Measurements from ENCODE around the gene PMVK.

The PMVK gene

GRCh38 chr1:154967331-154967950 is 30.9 kb upstream of the PMVK start:
- TF ChIP-seq CTCF (IDR thresholded peaks at IDR 0.05; ENCODE audit: poor library complexity, severe bottlenecking), result no peak
- DNase-seq (ENCODE audit: low spot score), result no peak
- Histone ChIP-seq H3K27me3 (ENCODE audit: insufficient read depth, poor library complexity, severe bottlenecking) (no peaks in the 10 kb centered on the region), H3K4me3 (ENCODE audit: severe bottlenecking) (no peak overlapping the region), H3K4me1 (ENCODE audit: insufficient read depth, poor library complexity, severe bottlenecking) (peaks cover 32% of the 10 kb centered on the region), H3K27ac (ENCODE audit: poor library complexity, severe bottlenecking) (peak overlapping the region; percentile 99), H3K36me3 (ENCODE audit: low read depth) (peaks cover 70% of the 10 kb centered on the region), H3K9me3 (ENCODE audit: severe bottlenecking) (no peaks in the 10 kb centered on the region)
- no peak for ATAC-seq (ENCODE audit: low read depth)

- peaks cover 23% of the 10 kb centered on the region for H3K4me1 ChIP-seq (ENCODE audit: insufficient read depth, poor library complexity, severe bottlenecking)
- no peak for ATAC-seq (ENCODE audit: low read depth)
- H3K9me3 ChIP-seq (ENCODE audit: severe bottlenecking), result no peaks in the 10 kb centered on the region
- peak overlapping the region; percentile 99 for H3K27ac ChIP-seq (ENCODE audit: poor library complexity, severe bottlenecking)
- H3K27me3 ChIP-seq (ENCODE audit: insufficient read depth, poor library complexity, severe bottlenecking), result no peaks in the 10 kb centered on the region
- no peak for TF ChIP-seq CTCF (IDR thresholded peaks at IDR 0.05; ENCODE audit: poor library complexity, severe bottlenecking)
- peaks cover 73% of the 10 kb centered on the region for H3K36me3 ChIP-seq (ENCODE audit: low read depth)
- H3K4me3 ChIP-seq (ENCODE audit: severe bottlenecking), result no peak overlapping the region
- DNase-seq (ENCODE audit: low spot score), result no peak
Measured at GRCh38 chr1:154966111-154966510, 29.6 kb upstream of the PMVK start.

- ATAC-seq (ENCODE audit: low read depth) (no peak), DNase-seq (ENCODE audit: low spot score) (no peak)
- H3K4me1 ChIP-seq (ENCODE audit: insufficient read depth, poor library complexity, severe bottlenecking), result peaks cover 23% of the 10 kb centered on the region
- H3K36me3 ChIP-seq (ENCODE audit: low read depth), result peaks cover 77% of the 10 kb centered on the region
- no peaks in the 10 kb centered on the region for H3K9me3 ChIP-seq (ENCODE audit: severe bottlenecking)
- TF ChIP-seq CTCF (IDR thresholded peaks at IDR 0.05; ENCODE audit: poor library complexity, severe bottlenecking), result no peak
- H3K27me3 ChIP-seq (ENCODE audit: insufficient read depth, poor library complexity, severe bottlenecking), result no peaks in the 10 kb centered on the region
- no peak overlapping the region for H3K4me3 ChIP-seq (ENCODE audit: severe bottlenecking)
- H3K27ac ChIP-seq (ENCODE audit: poor library complexity, severe bottlenecking), result peak overlapping the region; percentile 99
Measured at GRCh38 chr1:154964359-154964758, 27.8 kb upstream of the PMVK start.

- DNase-seq (ENCODE audit: low spot score) (no peak), ATAC-seq (ENCODE audit: low read depth) (no peak)
- TF ChIP-seq CTCF (IDR thresholded peaks at IDR 0.05; ENCODE audit: poor library complexity, severe bottlenecking), result no peak
- Histone ChIP-seq H3K4me1 (ENCODE audit: insufficient read depth, poor library complexity, severe bottlenecking) (peaks cover 22% of the 10 kb centered on the region), H3K27me3 (ENCODE audit: insufficient read depth, poor library complexity, severe bottlenecking) (no peaks in the 10 kb centered on the region), H3K27ac (ENCODE audit: poor library complexity, severe bottlenecking) (peak overlapping the region; percentile 99), H3K36me3 (ENCODE audit: low read depth) (peaks cover 72% of the 10 kb centered on the region), H3K4me3 (ENCODE audit: severe bottlenecking) (no peak overlapping the region), H3K9me3 (ENCODE audit: severe bottlenecking) (no peaks in the 10 kb centered on the region)
Measured at GRCh38 chr1:154963643-154964042, 27.1 kb upstream of the PMVK start.

- H3K9me3 ChIP-seq (ENCODE audit: severe bottlenecking), result no peaks in the 10 kb centered on the region
- no peak for TF ChIP-seq CTCF (IDR thresholded peaks at IDR 0.05; ENCODE audit: poor library complexity, severe bottlenecking)
- H3K4me3 ChIP-seq (ENCODE audit: severe bottlenecking), result peak overlapping the region; percentile 86
- peaks cover 65% of the 10 kb centered on the region for H3K36me3 ChIP-seq (ENCODE audit: low read depth)
- DNase-seq (ENCODE audit: low spot score) (no peak), ATAC-seq (ENCODE audit: low read depth) (no peak)
- no peaks in the 10 kb centered on the region for H3K27me3 ChIP-seq (ENCODE audit: insufficient read depth, poor library complexity, severe bottlenecking)
- H3K27ac ChIP-seq (ENCODE audit: poor library complexity, severe bottlenecking), result peak overlapping the region; percentile 99
- peaks cover 14% of the 10 kb centered on the region for H3K4me1 ChIP-seq (ENCODE audit: insufficient read depth, poor library complexity, severe bottlenecking)
Measured at GRCh38 chr1:154962795-154963330, 26.3 kb upstream of the PMVK start.

Measured in RWPE2 (cell line).